ENCODE measurements around the gene PRKAR1B. TPM values are rescaled to one million over a fixed set of nuclear protein-coding genes. Genes with fewer than 3 reads are reported as not detected.

The PRKAR1B gene
- total RNA-seq, 3 donors from 2014 or later: 38.8 to 58.6 (median 49.9) TPM

GRCh38 chr7:501526-501925 lies 225.6 kb downstream of the PRKAR1B start:
- no peak for ATAC-seq
- Mint-ChIP-seq H3K4me3 (no peak overlapping the region), H3K27me3 (ENCODE audit: low read depth) (peaks cover 2% of the 10 kb centered on the region), H3K4me1 (ENCODE audit: low read depth) (peaks cover 4% of the 10 kb centered on the region), H3K36me3 (ENCODE audit: insufficient read depth) (peaks cover 15% of the 10 kb centered on the region), H3K9me3 (no peaks in the 10 kb centered on the region)
- DNase-seq: no peak

- H3K36me3 Mint-ChIP-seq (ENCODE audit: insufficient read depth): peaks cover 15% of the 10 kb centered on the region
- H3K27me3 Mint-ChIP-seq (ENCODE audit: low read depth): peaks cover 2% of the 10 kb centered on the region
- no peaks in the 10 kb centered on the region for H3K9me3 Mint-ChIP-seq
- no peak overlapping the region for H3K4me3 Mint-ChIP-seq
- peaks cover 4% of the 10 kb centered on the region for H3K4me1 Mint-ChIP-seq (ENCODE audit: low read depth)
- DNase-seq (no peak), ATAC-seq (no peak)
Observed at GRCh38 chr7:500521-501420, 226.3 kb downstream of the PRKAR1B start.

GRCh38 chr7:499853-500485 lies 227.1 kb downstream of the PRKAR1B start:
- Mint-ChIP-seq H3K27me3 (ENCODE audit: low read depth) (no peaks in the 10 kb centered on the region), H3K4me1 (ENCODE audit: low read depth) (peaks cover 4% of the 10 kb centered on the region), H3K36me3 (ENCODE audit: insufficient read depth) (peaks cover 10% of the 10 kb centered on the region), H3K4me3 (no peak overlapping the region), H3K9me3 (no peaks in the 10 kb centered on the region)
- DNase-seq (no peak), ATAC-seq (no peak)

Other genes starting within 250 kb of the PRKAR1B start
- gene PDGFA, start 207.4 kb downstream of the PRKAR1B start, total RNA-seq: 10 to 100 TPM; 10.1 to 31.3 (median 21.8) TPM
- 10 to 100 TPM; 52.3 to 69.3 (median 52.3) TPM for gene DNAAF5, start 582 bp downstream of the PRKAR1B start, total RNA-seq
- gene SUN1, start 105.2 kb upstream of the PRKAR1B start, total RNA-seq: 10 to 100 TPM; 61.5 to 69.1 (median 63.0) TPM
- gene GET4, start 149.3 kb upstream of the PRKAR1B start, total RNA-seq: 10 to 100 TPM; 47.9 to 55.3 (median 52.1) TPM
- 10 to 100 TPM; 75.0 to 79.6 (median 79.5) TPM for gene ADAP1, start 227.4 kb upstream of the PRKAR1B start, total RNA-seq
- gene COX19, start 248.3 kb upstream of the PRKAR1B start, total RNA-seq: 10 to 100 TPM; 17.5 to 19.0 (median 18.9) TPM